ENCODE measurements around the gene SLC22A5. TPM values are rescaled to one million over a fixed set of nuclear protein-coding genes. Genes with fewer than 3 reads are reported as not detected.

Gene SLC22A5
- total and polyA plus RNA-seq, 2 of the 8 experiments (the other 6 are each of a cell fraction or from before 2014, with no cell fraction given): 4.0 to 9.0 TPM

DNA sequence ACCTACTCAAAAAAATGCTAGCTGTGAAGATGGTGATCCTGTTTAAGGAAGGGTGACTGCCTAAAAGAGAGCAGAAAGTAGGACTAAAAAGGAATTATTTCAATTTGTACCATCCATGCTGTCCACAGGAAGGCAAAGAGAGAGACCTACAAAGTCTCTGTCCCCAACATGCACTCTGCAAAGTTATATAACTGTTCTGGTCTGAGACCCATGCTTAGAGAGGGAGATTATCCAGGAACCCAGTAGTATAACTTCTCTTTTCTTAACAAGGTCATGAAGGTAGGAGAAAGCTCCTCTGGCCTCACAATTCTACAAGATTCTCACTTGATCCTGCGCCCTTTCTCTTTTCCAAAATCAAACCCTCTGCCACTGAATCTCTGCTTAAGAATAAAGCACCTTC lies 49.5 kb upstream of the SLC22A5 start:
- H3K79me1 ChIP-seq (ENCODE audit: low read depth, low read length): no peaks in the 10 kb centered on the region
- TF ChIP-seq, protein P1, sequence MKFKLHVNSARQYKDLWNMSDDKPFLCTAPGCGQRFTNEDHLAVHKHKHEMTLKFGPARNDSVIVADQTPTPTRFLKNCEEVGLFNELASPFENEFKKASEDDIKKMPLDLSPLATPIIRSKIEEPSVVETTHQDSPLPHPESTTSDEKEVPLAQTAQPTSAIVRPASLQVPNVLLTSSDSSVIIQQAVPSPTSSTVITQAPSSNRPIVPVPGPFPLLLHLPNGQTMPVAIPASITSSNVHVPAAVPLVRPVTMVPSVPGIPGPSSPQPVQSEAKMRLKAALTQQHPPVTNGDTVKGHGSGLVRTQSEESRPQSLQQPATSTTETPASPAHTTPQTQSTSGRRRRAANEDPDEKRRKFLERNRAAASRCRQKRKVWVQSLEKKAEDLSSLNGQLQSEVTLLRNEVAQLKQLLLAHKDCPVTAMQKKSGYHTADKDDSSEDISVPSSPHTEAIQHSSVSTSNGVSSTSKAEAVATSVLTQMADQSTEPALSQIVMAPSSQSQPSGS (IDR thresholded peaks at IDR 0.05; ENCODE audit: low read length): no peak
- no peak for TF ChIP-seq YY1 (IDR thresholded peaks at IDR 0.05; ENCODE audit: low read depth, low read length)
- no peak for TF ChIP-seq KDM1A (IDR thresholded peaks at IDR 0.05; ENCODE audit: borderline replicate concordance, low read length)
- TF ChIP-seq SIX5 (IDR thresholded peaks at IDR 0.05; ENCODE audit: low read depth, low read length): no peak
- no peak for TF ChIP-seq EZH2 (IDR thresholded peaks at IDR 0.05; ENCODE audit: low read depth, low read length, severe bottlenecking)
- no peak for TF ChIP-seq TAF7 (optimal IDR thresholded peaks at IDR 0.05; ENCODE audit: borderline replicate concordance, low read depth, low read length)
- H2AK5ac ChIP-seq (ENCODE audit: low read depth, low read length): no peak overlapping the region
- no peak overlapping the region for H2BK120ac ChIP-seq (replicated peaks; ENCODE audit: low read depth, low read length)
- no peaks in the 10 kb centered on the region for H3K79me2 ChIP-seq (ENCODE audit: control insufficient read depth in 1 of 2, insufficient read depth in 2 of 2, low read length in 2 of 2)
- H3K27ac ChIP-seq (ENCODE audit: low read depth, low read length): no peak overlapping the region
- peaks cover 5 to 10% (median 8%) of the 10 kb centered on the region in 4 experiments for H3K4me1 ChIP-seq (replicated peaks in 1 of 4; ENCODE audit: control insufficient read depth in 3 of 4, insufficient read depth in 4 of 4, low read length in 3 of 4)
- no peaks in the 10 kb centered on the region for H3K27me3 ChIP-seq (replicated peaks in 1 of 4; ENCODE audit: control insufficient read depth in 3 of 4, extremely low read depth in 1 of 4, insufficient read depth in 3 of 4, low read length in 3 of 4)
- no peak overlapping the region for H4K91ac ChIP-seq (replicated peaks; ENCODE audit: insufficient read length, low read length)
- H3K23me2 ChIP-seq (ENCODE audit: low read depth, low read length): no peaks in the 10 kb centered on the region
- ChIA-PET CTCF (ENCODE audit: partially characterized antibody) (interaction anchor here (1.5 to 2.9 kb wide), 2 partner anchors 10 to 82 kb away, joined by 3 to 15 read pairs; no protein-coding TSS in a partner anchor), POLR2A (ENCODE audit: partially characterized antibody) (interaction anchor here (0.7 kb wide), 1 partner anchor 26 kb away, joined by 3 read pairs; no protein-coding TSS in a partner anchor)
- no peak overlapping the region for H3K4me3 ChIP-seq (ENCODE audit: extremely low read depth in 1 of 4, insufficient read depth in 2 of 4, low read depth in 3 of 4, low read length in 4 of 4)
- H3K14ac ChIP-seq (ENCODE audit: insufficient read length): no peak overlapping the region
- no peak overlapping the region for H2BK15ac ChIP-seq (ENCODE audit: low read length)
- H4K20me1 ChIP-seq (replicated peaks in 1 of 2; ENCODE audit: control insufficient read depth in 1 of 2, insufficient read depth in 2 of 2, low read length in 2 of 2): no peaks in the 10 kb centered on the region
- H4K5ac ChIP-seq (ENCODE audit: insufficient read length, low read depth, low read length): no peak overlapping the region
- no peak overlapping the region for H4K8ac ChIP-seq (ENCODE audit: extremely low read depth, insufficient read depth, low read length)
- H3K36me3 ChIP-seq (ENCODE audit: control insufficient read depth in 2 of 4, insufficient read depth in 4 of 4, low read length in 3 of 4): no peaks in the 10 kb centered on the region
- H3K9me3 ChIP-seq (ENCODE audit: insufficient read depth in 2 of 2, low read depth in 1 of 2, low read length in 1 of 2): no peaks in the 10 kb centered on the region; a peak in 1 of 4 replicates
- no peak overlapping the region for H3K18ac ChIP-seq (ENCODE audit: extremely low read depth, low read length)
- no peak overlapping the region for H2BK12ac ChIP-seq (ENCODE audit: low read depth, low read length)
- H3K56ac ChIP-seq (replicated peaks; ENCODE audit: insufficient read length, low read depth, low read length): no peak overlapping the region
- H2AFZ ChIP-seq (ENCODE audit: low read length): no peak overlapping the region
- no peak overlapping the region for H3K23ac ChIP-seq (ENCODE audit: insufficient read length)
- WGBS, 2 experiments (ENCODE audit: extremely low coverage in 1 of 2, insufficient coverage in 1 of 2, insufficient read length in 1 of 2, insufficient replicate concordance in 2 of 2, low coverage in 1 of 2, low lambda C conversion rate in 2 of 2, missing lambda C conversion rate in 1 of 2): 73% methylated on average over 1 of the region's 1 CpG; no CpG with 5 or more reads in 1 of the 2 experiments
- DNase-seq (ENCODE audit: low read depth in 1 of 2, low spot score in 2 of 2) (no peak), FAIRE-seq (no peak)
- H3K9ac ChIP-seq (replicated peaks in 1 of 4; ENCODE audit: extremely low read depth in 1 of 4, low read depth in 3 of 4, low read length in 3 of 4): no peak overlapping the region
- H2BK5ac ChIP-seq (ENCODE audit: low read depth, low read length): no peak overlapping the region
- no peak overlapping the region for H3K4ac ChIP-seq (replicated peaks; ENCODE audit: insufficient read length, low read depth, low read length)
- no peak overlapping the region for H2BK20ac ChIP-seq (ENCODE audit: low read length)
- no peak overlapping the region for H3K4me2 ChIP-seq (ENCODE audit: insufficient read depth in 1 of 2, low read depth in 2 of 2, low read length in 2 of 2)

All from H1 (cell line).